Left renal pelvis (tissue), 4 donors: ENCODE measurements around the gene PRKAA2. TPM values are rescaled to one million over a fixed set of nuclear protein-coding genes. Genes with fewer than 3 reads are reported as not detected.
A peak's percentile ranks its signal among the peaks of the same experiment; 100 is the strongest.

ENCODE experiments used
- DNase-seq, 4 donors: peaks; one replicate each; pipeline ENCODE4 v3.0.0-alpha.2; 2013; ENCODE audit warnings: low read depth in 4 of 4, low spot score in 3 of 4
- polyA plus RNA-seq, 4 donors: library from polyadenylated mRNA; unstranded; fragments of 120-200 nt; gene quantifications; one replicate each; pipeline ENCODE4 v1.2.1, GENCODE V29; 2013; ENCODE audit not compliant: insufficient read length in 4 of 4

The PRKAA2 gene
- polyA plus RNA-seq, 4 donors: 1.8 to 20.8 (median 16.7) TPM

GRCh38 chr1:56654126-56654923 lies 9.2 kb downstream of the PRKAA2 start:
- DNase-seq: no peak

- DNase-seq: no peak
These were observed 11.0 kb downstream of the PRKAA2 start for GRCh38 chr1:56655991-56656613.

GRCh38 chr1:56658254-56658653 lies 13.1 kb downstream of the PRKAA2 start:
- DNase-seq: no peak

- DNase-seq: no peak
These were observed 15.2 kb downstream of the PRKAA2 start for GRCh38 chr1:56660293-56660692.

- DNase-seq: no peak
These were observed 18.7 kb downstream of the PRKAA2 start for GRCh38 chr1:56663846-56664245.

GRCh38 chr1:56665384-56665783 lies 20.3 kb downstream of the PRKAA2 start:
- DNase-seq: no peak

GRCh38 chr1:56666112-56666608 lies 21.0 kb downstream of the PRKAA2 start:
- no peak for DNase-seq

- DNase-seq: no peak
These were observed 25.2 kb downstream of the PRKAA2 start for GRCh38 chr1:56670350-56670749.

- no peak for DNase-seq
These were observed 26.0 kb downstream of the PRKAA2 start for GRCh38 chr1:56671085-56671484.

GRCh38 chr1:56671542-56671941 lies 26.4 kb downstream of the PRKAA2 start:
- DNase-seq: no peak

- no peak for DNase-seq
These were observed 27.5 kb downstream of the PRKAA2 start for GRCh38 chr1:56672579-56672978.

GRCh38 chr1:56675763-56676162 lies 30.6 kb downstream of the PRKAA2 start:
- no peak for DNase-seq

GRCh38 chr1:56676571-56677035 lies 31.5 kb downstream of the PRKAA2 start:
- DNase-seq: no peak

- DNase-seq: no peak
These were observed 38.5 kb downstream of the PRKAA2 start for GRCh38 chr1:56683569-56683968.

- no peak for DNase-seq
These were observed 41.1 kb downstream of the PRKAA2 start for GRCh38 chr1:56686169-56686568.

GRCh38 chr1:56688522-56689026 lies 43.5 kb downstream of the PRKAA2 start:
- DNase-seq: no peak

- no peak for DNase-seq
These were observed 51.5 kb downstream of the PRKAA2 start for GRCh38 chr1:56696663-56697062.

- DNase-seq: no peak
These were observed 58.6 kb downstream of the PRKAA2 start for GRCh38 chr1:56703747-56704146.

GRCh38 chr1:56707379-56707778 lies 62.3 kb downstream of the PRKAA2 start:
- no peak for DNase-seq

- peak; percentile 21 to 28 (median 26) for DNase-seq
These were observed 64.3 kb downstream of the PRKAA2 start for GRCh38 chr1:56709269-56709880.

GRCh38 chr1:56709995-56710394 lies 64.9 kb downstream of the PRKAA2 start:
- no peak for DNase-seq
